CD4-positive, alpha-beta T cell treated with Interleukin-6 for 4 hours (primary cell): ENCODE results near the gene SLC23A2.

Experiments used
- DNase-seq: peaks from one replicate; pipeline ENCODE4 v3.0.0-alpha.2; 2020; ENCODE audit warnings: mixed read lengths

SLC23A2 gene

DNA sequence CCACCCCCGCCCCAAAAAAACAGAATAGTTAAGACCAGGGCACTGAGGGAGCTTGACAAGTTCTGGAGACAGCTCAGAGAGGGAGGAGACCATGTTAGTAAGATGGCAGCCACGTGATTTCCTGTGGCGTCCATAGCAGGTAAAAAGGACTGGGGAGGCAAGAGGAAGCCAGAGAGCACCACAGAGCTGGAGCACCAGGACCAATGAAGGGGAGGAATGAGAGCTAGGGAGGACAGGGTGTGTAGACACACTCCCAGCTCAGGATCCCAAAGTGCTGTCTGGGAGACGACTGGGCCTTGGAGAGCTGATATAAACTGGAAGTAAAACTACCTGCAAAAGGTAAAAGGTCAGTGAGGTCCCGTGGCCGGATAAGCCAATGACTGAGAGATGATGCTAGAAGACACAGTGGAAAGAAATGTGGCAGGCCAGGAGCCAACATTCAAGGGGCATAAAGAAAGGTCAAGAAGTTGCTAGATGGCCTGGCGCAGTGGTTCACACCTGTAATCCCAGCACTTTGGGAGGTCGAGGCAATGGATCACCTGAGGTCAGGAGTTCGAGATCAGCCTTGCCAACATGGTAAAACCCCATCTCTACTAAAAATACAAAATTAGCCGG is 39.0 kb downstream of the SLC23A2 start:
- peak; percentile 51 for DNase-seq

DNA sequence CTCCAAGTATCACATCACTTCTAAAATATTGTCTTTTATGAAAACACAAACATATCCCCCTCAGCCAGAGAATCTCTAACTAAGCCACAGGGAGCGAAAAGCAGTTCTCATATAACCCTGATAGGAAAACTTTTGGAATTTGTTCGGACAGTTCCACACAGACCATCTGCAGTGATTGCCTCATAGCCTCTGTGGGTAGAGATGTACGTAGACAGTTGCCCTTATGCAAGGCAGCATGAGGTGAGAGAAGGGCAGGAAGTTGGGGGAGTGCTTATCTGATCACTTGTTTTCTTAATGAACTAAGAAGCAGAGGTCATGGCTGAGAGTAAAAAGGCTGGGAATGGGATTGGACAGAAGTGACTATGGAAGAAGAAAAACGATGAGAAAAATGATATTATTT is 39.6 kb downstream of the SLC23A2 start:
- DNase-seq, result peak; percentile 37

DNA sequence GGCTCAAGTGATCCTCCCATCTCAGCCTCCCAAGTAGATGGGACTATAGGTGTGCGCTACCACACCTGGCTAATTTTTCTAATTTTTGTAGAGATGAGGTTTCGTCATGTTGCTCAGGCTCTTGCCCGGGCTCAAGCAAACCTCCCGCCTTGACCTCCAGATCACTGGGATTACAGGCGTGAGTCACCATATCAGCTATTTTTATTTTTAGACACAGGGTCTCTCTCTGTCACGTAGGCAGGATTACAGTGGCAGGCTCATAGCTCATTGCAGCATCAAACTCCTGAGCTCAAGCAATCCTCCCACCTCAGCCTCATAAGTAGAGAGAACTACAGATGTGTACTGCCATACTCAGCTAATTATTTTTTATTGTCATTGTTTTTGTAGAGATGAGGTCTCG is 41.7 kb downstream of the SLC23A2 start:
- DNase-seq, result no peak

DNA sequence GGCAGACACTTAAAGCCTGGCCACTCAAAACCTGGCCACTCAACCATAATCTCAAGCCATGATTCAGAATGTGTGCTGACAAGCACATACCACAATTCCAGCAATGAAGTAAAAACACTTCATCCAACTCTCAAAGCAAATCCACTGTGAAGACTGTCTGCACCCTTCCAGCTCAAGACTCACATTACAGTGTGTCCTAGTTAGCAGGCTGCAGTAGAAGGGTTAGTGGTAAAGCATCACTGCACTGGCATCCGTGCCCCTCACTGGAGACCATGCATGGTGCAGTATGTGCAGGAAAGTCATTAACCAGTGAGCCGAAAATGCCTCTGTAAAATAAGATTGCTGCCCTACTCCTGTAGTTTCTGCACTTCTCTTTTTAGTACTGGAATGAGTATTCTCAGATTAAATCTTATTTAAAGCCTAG is 43.4 kb downstream of the SLC23A2 start:
- no peak for DNase-seq

DNA sequence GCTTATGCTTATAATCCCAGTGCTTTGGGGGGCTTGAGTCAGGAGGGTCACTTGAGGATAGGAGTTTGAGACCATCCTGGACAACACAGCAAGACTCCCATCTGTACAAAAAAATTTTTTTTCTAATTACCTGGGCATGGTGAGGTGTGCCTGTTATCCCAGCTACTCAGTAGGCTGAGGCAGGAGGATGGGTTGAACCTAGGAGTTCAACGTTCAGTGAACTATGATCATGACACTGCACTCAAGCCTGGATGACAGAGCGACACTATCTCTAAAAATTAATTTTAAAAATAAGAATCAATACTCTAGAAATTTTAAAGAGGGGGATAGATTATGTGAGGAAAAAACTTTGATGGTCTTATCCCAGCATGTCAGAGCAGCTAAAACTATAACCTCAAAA is 44.1 kb downstream of the SLC23A2 start:
- no peak for DNase-seq

- DNase-seq, result no peak
Observed at GRCh38 chr20:4956200-4956810, 45.0 kb downstream of the SLC23A2 start.

DNA sequence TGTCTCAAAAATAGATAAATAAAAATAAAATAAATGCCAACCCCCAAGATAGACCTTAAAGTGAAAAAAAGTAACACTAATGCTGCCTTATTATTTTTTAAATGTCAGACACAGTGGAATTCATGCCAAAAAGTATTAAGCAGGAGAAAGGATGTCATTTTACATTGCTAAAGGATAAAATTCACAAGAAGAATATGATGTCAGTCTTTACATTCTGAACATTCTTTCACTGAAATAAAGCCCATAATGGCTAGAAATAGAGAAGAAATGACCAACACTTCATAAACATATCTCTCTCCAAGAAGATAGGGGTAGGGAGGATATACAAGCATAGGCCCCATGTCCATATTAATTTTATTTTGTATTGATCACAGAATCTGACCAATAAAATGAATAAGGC is 47.4 kb downstream of the SLC23A2 start:
- no peak for DNase-seq

DNA sequence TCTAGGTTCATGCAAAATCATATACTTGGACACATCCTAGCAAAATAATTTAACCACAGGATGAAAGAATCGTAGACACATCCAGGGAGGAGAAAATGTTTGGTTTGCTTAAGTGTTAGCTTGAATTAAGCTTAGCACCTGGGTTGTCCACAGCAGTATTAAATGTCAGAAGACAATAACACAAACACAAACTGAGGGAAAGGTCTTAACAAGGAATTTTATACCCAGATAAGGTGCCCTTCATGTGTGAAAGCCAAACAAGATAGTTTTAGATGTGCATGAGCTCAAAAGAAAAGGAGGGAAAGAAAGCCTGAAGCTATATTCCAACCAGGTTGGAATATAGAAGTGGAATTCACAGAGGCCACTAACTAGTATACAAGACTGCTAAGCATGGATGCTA is 49.1 kb downstream of the SLC23A2 start:
- DNase-seq, result no peak

GRCh38 chr20:4951299-4951698 is 50.0 kb downstream of the SLC23A2 start:
- DNase-seq, result no peak

DNA sequence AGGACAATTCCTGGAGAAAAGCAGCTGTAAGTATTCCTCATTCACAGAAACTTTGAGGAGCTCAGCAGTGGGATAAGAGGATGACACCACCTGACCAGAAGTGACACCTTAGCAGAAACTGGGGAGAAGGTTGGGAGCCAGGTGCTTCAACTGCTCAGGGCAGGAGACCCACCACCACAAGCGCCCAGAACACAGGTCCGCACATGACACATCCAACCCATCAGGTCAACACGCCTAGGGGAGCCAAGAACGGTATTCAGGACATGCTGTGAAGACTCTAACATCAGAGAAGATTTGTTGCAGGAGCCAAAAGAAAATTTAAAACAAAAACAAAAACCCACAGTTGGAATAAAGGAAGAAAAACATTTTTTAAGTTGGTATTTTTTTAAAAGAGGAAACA is 50.5 kb downstream of the SLC23A2 start:
- DNase-seq, result no peak

- no peak for DNase-seq
Observed at GRCh38 chr20:4950437-4950836, 50.9 kb downstream of the SLC23A2 start.

GRCh38 chr20:4949833-4950178 is 51.5 kb downstream of the SLC23A2 start:
- DNase-seq, result peak; percentile 12

- no peak for DNase-seq
Observed at GRCh38 chr20:4947817-4948559, 53.3 kb downstream of the SLC23A2 start.

DNA sequence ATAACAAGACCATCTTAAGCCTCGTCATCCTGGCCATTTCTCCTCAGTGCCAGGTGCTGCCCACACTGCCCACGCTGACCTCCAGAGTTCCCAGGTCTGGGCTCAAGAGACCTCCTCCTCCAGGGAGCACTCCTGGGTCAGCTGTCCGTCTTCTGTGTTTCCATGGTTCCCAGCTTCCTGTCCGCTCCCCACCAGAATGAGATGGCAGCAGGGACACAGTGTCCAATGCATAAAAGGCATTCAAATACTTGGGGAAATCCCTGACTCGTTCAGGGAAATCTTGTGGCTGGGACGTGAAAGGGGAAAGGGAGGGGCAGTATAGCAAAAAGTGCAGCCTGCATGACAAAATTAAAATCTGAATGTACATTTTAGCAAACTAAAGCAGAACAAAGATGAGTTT is 54.3 kb downstream of the SLC23A2 start:
- no peak for DNase-seq

- DNase-seq, result no peak
Observed at GRCh38 chr20:4946585-4946984, 54.7 kb downstream of the SLC23A2 start.

DNA sequence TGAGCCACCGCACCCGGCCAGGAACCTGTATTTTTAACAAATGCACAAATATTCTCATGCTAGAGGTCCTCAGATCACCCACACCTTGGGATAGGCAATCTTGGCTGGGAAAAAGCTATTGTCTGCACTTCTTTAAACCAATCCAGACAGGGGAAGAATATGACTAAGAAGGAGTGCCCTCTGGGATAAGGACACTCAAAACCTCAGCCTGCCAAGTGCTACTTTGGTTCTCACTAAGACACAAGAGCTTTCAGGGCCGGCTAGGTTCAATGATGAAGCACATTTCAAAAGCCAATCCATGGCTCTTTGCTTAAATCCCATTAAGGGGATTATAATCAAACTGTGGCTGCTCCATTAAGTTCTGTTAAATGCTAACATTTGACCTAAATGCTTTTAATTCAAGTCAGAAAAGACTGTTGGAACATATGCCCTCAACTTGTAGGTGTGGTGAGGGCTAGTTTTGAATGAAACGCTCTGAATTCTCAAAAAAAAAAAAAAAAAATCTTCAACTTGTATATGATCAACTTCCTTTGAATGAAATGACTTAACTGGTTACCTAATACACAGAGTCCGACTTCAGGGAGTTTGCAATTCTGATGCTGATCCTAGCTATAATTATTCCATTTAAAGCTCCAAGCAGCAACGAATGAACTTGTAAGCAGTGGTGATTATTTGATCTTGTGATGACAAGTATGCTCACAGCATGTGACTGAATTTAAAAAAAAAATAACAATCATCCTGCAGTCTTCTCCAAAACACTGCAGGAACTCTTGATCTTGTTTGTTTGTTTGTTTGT is 56.6 kb downstream of the SLC23A2 start:
- DNase-seq, result no peak

DNA sequence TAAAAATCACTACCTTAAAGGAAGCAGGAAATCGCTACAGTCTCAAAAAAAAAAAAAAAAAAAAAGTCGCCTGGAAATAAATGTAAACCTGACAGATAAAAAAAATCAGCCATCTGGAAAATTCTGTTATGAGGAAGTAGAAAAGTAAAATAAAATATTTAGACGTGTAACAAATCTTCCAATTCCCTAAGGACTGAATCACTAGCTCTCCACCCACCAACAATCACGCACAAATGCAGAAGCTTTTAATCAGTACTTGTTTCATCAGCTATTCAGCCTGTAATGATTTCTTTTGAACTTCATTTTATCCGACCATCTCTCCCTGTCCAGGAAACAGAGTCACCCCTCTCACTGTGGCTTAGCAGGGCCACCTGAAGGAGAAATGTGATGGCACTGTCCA is 59.0 kb downstream of the SLC23A2 start:
- DNase-seq, result no peak

DNA sequence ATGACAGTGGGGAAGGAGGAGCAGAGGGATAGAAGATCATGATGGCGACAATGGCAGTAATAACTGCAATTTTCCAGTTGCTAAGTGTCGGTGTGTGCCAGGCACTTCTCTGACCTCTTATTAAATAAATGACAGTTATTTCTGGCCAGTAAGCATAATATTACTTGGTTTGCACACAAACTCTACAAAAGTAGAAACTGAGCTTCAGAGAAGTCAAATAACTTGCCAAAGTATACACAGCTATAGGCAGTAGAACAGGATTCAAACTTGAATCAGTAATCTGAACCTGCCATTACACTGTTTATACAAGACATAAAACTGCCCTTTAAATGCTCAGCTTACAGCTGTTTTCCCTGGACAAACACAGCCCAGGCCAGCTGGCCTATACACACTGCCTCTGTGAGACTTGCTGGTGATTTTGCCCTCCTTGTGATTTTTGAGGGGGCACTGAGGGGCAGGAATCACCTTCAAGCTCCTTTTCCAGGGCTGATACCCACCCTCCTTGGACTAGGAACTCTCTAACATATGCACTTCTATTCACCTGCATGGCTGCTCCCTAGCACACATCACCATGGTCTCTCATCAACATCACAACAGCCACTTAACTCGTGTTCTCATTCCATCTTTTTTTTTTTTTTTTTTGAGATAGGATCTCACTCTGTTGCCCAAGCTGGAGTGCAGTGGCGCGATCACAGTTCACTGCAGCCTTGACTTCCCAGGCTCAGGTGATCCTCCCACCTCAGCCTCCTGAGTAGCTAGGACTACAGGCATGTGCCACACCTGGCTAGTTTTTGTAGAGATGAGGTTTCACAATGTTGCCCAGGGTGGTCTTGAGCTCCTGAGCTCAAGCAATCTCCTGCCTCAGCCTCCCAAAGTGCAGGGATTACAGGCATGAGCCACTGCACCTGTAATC is 63.6 kb downstream of the SLC23A2 start:
- DNase-seq, result no peak

GRCh38 chr20:4936851-4937406 is 64.4 kb downstream of the SLC23A2 start:
- no peak for DNase-seq

- no peak for DNase-seq
Observed at GRCh38 chr20:4936392-4936850, 64.9 kb downstream of the SLC23A2 start.

GRCh38 chr20:4932061-4932460 is 69.2 kb downstream of the SLC23A2 start:
- no peak for DNase-seq
